Left ventricle myocardium inferior (tissue), 1 donor: ENCODE results near the gene CCBE1. TPM values are rescaled to one million over a fixed set of nuclear protein-coding genes. Genes with fewer than 3 reads are reported as not detected.

Experiments used
- DNase-seq: peaks from one replicate; pipeline ENCODE4 v3.0.0-alpha.2; 2020
- H3K27ac ChIP-seq: fragments of 200-600 bp; replicated peaks from 2 replicates; pipeline ENCODE4 v1.8.0; 2021
- H3K27me3 ChIP-seq: fragments of 200-600 bp; 2 replicates; pipeline ENCODE4 v1.8.0; 2021; ENCODE audit warnings: low read depth
- H3K36me3 ChIP-seq: fragments of 200-600 bp; 2 replicates; pipeline ENCODE4 v1.8.0; 2021
- H3K4me1 ChIP-seq: fragments of 200-600 bp; 2 replicates; pipeline ENCODE4 v1.8.0; 2021
- H3K4me3 ChIP-seq: fragments of 200-600 bp; 2 replicates; pipeline ENCODE4 v1.8.0; 2021; ENCODE audit warnings: mild to moderate bottlenecking, moderate library complexity
- H3K9me3 ChIP-seq: fragments of 200-600 bp; replicated peaks from 2 replicates; pipeline ENCODE4 v1.8.0; 2021
- intact Hi-C: fragments of 100-400 bp; cut with micrococcal nuclease; formaldehyde crosslinking; loops from one replicate; pipeline ENCODE4 v1.11.0; 2022
- total RNA-seq: library from RNA; stranded (reverse); fragmentation: NEBNext Ultra II Directional; extraction: Animal tissue kit (Norgen Biotek cat#: 25700); gene quantifications from one replicate; pipeline ENCODE4 v1.2.1, GENCODE V29; 2021
- TF ChIP-seq, protein P1 (sequence below): fragments of 200-600 bp; IDR thresholded peaks from 2 replicates; pipeline ENCODE4 v1.8.0; 2021; ENCODE audit warnings: antibody characterized with exemption, mild to moderate bottlenecking, borderline replicate concordance
- donor health status: DM: no; HTN: yes; CAD: no; lungs with severe emphysema.

Gene CCBE1
- total RNA-seq, 1 donor from 2014 or later, result 3.2 TPM

DNA sequence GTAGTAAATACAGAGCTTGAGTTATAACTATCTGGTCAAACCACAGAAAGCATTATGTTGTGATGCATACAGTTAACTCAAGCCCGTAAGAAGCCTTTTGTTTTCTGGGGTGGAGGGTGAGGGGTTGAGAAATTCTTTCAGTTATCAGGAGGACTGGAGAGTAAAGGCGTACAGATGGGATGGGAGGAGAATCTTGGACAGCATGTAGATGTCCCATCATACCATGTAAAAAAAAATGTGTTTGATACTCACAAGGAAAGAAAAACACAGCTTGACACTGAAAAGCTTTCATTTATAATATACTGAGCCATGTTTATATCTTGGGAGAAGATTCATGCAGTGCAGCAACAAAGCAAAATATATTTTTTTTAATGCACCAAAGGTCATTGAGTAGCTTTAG lies 12.4 kb downstream of the CCBE1 start:
- Histone ChIP-seq H3K36me3 (no peaks in the 10 kb centered on the region), H3K4me1 (peaks cover 12% of the 10 kb centered on the region), H3K27ac (no peak overlapping the region), H3K27me3 (no peaks in the 10 kb centered on the region), H3K4me3 (no peak overlapping the region), H3K9me3 (no peaks in the 10 kb centered on the region)
- no peak for DNase-seq
- TF ChIP-seq, protein P1, sequence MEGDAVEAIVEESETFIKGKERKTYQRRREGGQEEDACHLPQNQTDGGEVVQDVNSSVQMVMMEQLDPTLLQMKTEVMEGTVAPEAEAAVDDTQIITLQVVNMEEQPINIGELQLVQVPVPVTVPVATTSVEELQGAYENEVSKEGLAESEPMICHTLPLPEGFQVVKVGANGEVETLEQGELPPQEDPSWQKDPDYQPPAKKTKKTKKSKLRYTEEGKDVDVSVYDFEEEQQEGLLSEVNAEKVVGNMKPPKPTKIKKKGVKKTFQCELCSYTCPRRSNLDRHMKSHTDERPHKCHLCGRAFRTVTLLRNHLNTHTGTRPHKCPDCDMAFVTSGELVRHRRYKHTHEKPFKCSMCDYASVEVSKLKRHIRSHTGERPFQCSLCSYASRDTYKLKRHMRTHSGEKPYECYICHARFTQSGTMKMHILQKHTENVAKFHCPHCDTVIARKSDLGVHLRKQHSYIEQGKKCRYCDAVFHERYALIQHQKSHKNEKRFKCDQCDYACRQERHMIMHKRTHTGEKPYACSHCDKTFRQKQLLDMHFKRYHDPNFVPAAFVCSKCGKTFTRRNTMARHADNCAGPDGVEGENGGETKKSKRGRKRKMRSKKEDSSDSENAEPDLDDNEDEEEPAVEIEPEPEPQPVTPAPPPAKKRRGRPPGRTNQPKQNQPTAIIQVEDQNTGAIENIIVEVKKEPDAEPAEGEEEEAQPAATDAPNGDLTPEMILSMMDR, result no peak
- intact Hi-C loops, result no loop called here

DNA sequence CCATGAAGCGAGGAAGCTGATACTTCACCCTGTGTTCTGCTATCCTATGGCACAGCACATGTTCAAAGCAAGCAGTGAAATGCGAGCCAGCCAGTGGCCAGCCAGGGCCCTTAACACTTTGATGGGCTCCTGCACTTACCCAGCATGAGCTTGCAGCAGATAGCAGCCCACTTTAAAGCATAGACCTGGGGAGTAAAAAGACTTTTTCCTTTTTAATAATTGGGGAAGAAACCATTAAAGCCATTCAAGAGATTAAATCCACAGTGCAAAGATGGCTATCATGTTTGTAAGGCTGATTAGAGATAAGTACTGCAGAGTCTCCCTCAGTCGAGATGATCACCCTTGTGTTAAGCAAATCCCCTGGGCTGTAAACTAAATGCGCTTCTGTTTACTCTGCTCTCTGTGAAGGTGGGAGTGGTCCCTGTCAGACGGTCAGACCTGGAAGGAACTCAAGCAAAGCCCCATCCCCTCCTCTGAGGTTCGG lies 15.7 kb downstream of the CCBE1 start:
- no peaks in the 10 kb centered on the region for H3K27me3 ChIP-seq
- no peak overlapping the region for H3K4me3 ChIP-seq
- H3K36me3 ChIP-seq, result no peaks in the 10 kb centered on the region
- intact Hi-C loops, result no loop called here
- H3K27ac ChIP-seq, result no peak overlapping the region
- no peak for DNase-seq
- no peaks in the 10 kb centered on the region for H3K9me3 ChIP-seq
- peaks cover 12% of the 10 kb centered on the region for H3K4me1 ChIP-seq
- TF ChIP-seq, protein P1, result no peak

DNA sequence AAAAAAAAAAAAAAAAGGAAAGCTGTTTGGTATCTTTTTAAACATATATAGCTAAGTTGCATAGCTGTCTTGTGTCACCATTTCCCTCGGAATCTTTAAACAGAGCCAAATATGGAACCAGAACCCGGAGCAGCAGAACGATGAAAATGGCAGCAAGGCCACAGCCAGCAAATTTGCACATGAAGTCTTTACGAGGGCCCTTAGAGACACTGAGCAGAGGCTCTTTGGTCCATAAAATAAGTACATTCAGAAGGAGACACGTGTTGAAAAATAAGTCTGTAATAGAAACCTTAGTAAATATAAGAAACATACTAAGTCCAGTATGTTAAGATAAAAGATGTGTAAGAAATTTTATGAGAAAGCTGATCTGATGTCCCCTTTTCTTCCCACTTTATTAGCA lies 16.2 kb downstream of the CCBE1 start:
- H3K4me1 ChIP-seq, result peaks cover 10% of the 10 kb centered on the region
- H3K27ac ChIP-seq, result no peak overlapping the region
- intact Hi-C loops, result no loop called here

DNA sequence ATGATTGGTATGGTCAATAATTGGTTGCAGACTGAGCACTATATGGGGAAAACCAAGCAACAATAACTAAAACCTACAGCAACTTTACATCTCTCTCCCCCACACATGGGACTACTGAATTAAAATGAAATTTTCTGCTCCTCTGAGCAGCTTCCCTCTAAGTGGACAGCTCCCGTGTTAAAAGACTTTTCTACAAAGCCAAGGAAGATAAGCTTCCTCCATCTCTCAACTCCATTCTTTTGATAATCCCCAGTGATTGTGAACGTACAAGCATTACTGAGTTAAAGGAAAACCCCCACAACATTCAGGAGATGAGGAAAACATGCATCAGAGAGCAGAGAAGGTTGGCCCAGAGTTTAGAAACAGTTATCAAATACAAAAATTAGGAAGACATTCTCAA lies 21.9 kb downstream of the CCBE1 start:
- DNase-seq, result no peak
- TF ChIP-seq, protein P1, result no peak
- no peaks in the 10 kb centered on the region for H3K4me1 ChIP-seq
- intact Hi-C loops, result no loop called here
- H3K9me3 ChIP-seq, result no peaks in the 10 kb centered on the region
- no peaks in the 10 kb centered on the region for H3K36me3 ChIP-seq
- H3K27ac ChIP-seq, result no peak overlapping the region
- no peaks in the 10 kb centered on the region for H3K27me3 ChIP-seq
- H3K4me3 ChIP-seq, result no peak overlapping the region

More for the DNA sequence above, 16.2 kb downstream of the CCBE1 start:
- Histone ChIP-seq H3K36me3 (no peaks in the 10 kb centered on the region), H3K9me3 (no peaks in the 10 kb centered on the region), H3K4me3 (no peak overlapping the region), H3K27me3 (no peaks in the 10 kb centered on the region)
- DNase-seq, result no peak
- TF ChIP-seq, protein P1, result no peak

DNA sequence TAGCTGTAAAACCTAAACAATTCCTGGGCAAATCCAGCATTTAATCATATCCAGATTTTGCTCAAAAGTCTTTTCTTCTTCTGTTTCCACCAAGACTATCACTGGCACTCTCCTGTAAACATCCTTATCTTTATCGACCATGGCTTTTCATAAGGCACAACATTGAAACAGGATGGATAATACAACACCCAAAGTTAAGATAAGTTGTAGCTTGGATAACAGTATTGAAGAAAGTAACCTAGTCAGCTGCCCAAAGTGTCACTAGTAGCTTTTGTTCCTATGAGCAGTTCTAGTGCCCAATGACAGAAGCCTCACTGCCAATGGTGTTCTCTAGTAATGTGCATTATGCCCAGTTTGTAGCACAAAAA lies 22.3 kb downstream of the CCBE1 start:
- Histone ChIP-seq H3K4me1 (no peaks in the 10 kb centered on the region), H3K9me3 (no peaks in the 10 kb centered on the region), H3K27ac (no peak overlapping the region), H3K36me3 (no peaks in the 10 kb centered on the region), H3K27me3 (no peaks in the 10 kb centered on the region), H3K4me3 (no peak overlapping the region)
- intact Hi-C loops, result no loop called here
- TF ChIP-seq, protein P1, result no peak
- DNase-seq, result no peak
